ENCODE measurements around the gene TMED3.

DNA sequence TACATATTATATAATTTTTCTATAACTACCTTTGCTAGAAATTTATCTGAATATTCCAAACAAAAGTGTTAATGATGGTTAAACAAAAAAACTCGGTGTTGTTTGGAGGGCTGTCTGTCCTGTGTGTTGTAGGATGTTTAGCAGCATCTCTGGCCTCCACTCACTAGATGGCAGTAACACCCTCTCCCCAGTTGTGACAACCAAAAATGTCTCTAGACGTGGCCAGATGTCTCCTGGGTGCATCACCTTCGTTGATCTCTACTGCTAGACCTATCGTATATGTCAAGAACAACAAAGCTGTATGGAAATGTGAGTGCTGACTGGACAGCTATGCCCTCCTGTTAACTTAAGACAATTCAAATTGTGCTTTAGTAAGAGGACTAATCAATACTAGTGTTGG, 14.3 kb upstream of the TMED3 start:
- TF ChIP-seq, protein P1, sequence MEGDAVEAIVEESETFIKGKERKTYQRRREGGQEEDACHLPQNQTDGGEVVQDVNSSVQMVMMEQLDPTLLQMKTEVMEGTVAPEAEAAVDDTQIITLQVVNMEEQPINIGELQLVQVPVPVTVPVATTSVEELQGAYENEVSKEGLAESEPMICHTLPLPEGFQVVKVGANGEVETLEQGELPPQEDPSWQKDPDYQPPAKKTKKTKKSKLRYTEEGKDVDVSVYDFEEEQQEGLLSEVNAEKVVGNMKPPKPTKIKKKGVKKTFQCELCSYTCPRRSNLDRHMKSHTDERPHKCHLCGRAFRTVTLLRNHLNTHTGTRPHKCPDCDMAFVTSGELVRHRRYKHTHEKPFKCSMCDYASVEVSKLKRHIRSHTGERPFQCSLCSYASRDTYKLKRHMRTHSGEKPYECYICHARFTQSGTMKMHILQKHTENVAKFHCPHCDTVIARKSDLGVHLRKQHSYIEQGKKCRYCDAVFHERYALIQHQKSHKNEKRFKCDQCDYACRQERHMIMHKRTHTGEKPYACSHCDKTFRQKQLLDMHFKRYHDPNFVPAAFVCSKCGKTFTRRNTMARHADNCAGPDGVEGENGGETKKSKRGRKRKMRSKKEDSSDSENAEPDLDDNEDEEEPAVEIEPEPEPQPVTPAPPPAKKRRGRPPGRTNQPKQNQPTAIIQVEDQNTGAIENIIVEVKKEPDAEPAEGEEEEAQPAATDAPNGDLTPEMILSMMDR (conservative IDR thresholded peaks at IDR 0.05; ENCODE audit: low read depth, low read length) = peak; percentile 55
- no peak for TF ChIP-seq EZH2 (IDR thresholded peaks at IDR 0.05; ENCODE audit: low read length, unreplicated experiment)
- no peak for TF ChIP-seq EZH2phosphoT487 (IDR thresholded peaks at IDR 0.05; ENCODE audit: borderline replicate concordance, low read length)
